GM12873 (cell line): ENCODE measurements around the gene HSP90AB1.

Source experiments
- CTCF ChIP-seq: IDR thresholded peaks from 2 replicates; pipeline ENCODE4 v1.5.1; 2012; ENCODE audit warnings: low read depth, mild to moderate bottlenecking, moderate library complexity, low read length, control low read depth; ENCODE audit not compliant: insufficient read depth; ENCODE audit errors: missing control alignments

Gene HSP90AB1

GRCh38 chr6:44202972-44203750, 43.7 kb upstream of the HSP90AB1 start:
- TF ChIP-seq CTCF: no peak

GRCh38 chr6:44203955-44204354, 42.9 kb upstream of the HSP90AB1 start:
- TF ChIP-seq CTCF: no peak

- no peak for TF ChIP-seq CTCF
Observed at GRCh38 chr6:44207966-44208365, 38.9 kb upstream of the HSP90AB1 start.

DNA sequence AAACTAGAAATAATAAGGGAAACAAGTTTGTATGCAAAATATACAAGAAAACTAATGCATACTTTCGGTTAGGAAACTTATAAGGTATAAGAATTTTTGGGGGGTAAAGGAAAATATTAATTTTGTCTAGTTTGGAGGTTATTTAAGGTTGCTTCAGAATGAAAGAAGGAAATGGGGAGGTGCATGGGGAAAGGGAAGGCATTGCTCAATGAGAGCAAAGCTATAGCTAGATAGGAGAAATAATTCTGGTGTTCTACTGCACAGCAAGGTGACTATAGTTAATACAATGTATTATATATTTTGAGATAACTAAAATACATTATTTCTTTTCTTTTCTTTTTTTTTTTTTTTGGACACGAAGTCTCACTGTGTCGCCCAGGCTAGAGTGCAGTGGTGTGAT, 35.6 kb upstream of the HSP90AB1 start:
- TF ChIP-seq CTCF: no peak

DNA sequence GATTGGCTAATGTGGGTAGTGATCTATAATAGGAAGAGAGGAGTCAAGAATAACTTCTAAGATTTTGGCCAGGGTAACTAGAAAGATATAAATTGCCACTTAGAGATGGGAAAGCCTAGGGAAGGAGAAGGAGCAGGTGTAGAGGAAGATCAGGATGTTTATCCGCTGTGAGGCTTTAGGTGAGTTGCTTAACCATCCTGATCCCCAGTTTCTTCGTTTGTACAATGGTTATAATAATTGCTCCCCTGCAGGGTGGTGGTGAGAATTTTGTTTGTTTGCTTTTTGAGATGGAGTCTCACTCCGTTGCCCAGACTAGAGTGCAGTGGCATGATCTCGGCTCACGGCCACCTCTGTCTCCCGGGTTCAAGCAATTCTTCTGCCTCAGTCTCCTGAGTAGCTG, 32.6 kb upstream of the HSP90AB1 start:
- no peak for TF ChIP-seq CTCF

- no peak for TF ChIP-seq CTCF
Observed at GRCh38 chr6:44216677-44217331, 30.1 kb upstream of the HSP90AB1 start, which contains the start of gene MYMX. TSS of gene MYMX (plus strand) at chr6:44216926. CDS start at chr6:44217472, 546 bp downstream.

DNA sequence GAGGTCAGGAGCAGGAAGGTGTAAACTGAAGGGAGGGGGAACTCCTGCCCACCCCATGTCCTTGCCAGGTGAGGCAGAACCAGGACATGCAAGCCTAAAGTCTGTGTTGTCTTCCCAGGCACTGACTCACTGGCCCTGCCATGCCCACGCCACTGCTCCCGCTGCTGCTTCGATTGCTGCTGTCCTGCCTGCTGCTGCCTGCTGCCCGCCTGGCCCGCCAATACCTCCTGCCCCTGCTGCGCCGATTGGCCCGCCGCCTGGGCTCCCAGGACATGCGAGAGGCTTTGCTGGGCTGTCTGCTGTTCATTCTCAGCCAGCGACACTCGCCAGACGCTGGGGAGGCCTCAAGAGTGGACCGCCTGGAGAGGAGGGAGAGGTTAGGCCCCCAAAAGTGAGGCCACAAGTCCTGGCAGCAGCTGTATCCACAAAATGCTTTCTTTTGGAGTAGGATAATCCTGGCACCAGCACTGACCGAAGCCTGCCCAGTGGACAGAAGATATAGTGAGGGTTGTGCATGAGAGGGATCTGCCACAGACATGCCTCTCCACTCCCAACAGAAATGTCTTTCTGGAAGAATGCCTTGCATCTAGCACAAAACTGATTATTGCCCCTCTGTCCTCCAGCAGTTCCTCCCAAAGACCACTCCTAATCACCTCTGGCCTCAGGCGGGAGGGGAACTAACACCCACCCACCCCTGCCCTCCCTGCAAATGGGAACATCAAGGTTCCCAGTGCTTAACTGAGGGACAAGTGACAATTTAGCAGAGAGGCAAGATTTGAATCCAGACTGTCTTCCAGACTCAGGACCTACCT, 29.4 kb upstream of the HSP90AB1 start:
- no peak for TF ChIP-seq CTCF
